Type B pancreatic cell (in vitro differentiated cells): ENCODE results near the gene LGR6. TPM values are rescaled to one million over a fixed set of nuclear protein-coding genes. Genes with fewer than 3 reads are reported as not detected.

ENCODE experiments used
- DNase-seq: peaks from one replicate; pipeline ENCODE4 v3.0.0; 2021; ENCODE audit warnings: mixed read lengths; ENCODE audit not compliant: unreplicated experiment; ENCODE audit errors: extremely low spot score
- H3K27ac Mint-ChIP-seq: 2 replicates; pipeline ENCODE4 v1.8.0; 2021; ENCODE audit warnings: mild to moderate bottlenecking, mixed read lengths
- H3K27me3 Mint-ChIP-seq: 2 replicates; pipeline ENCODE4 v1.8.0; 2021; ENCODE audit warnings: mixed read lengths
- H3K36me3 Mint-ChIP-seq: 2 replicates; pipeline ENCODE4 v1.8.0; 2021; ENCODE audit warnings: mixed read lengths
- H3K4me1 Mint-ChIP-seq: one replicate; pipeline ENCODE4 v1.8.0; 2021; ENCODE audit warnings: mixed read lengths; ENCODE audit not compliant: unreplicated experiment
- H3K4me3 Mint-ChIP-seq: 2 replicates; pipeline ENCODE4 v1.8.0; 2021; ENCODE audit warnings: mild to moderate bottlenecking, mixed read lengths
- H3K9me3 Mint-ChIP-seq: 2 replicates; pipeline ENCODE4 v1.8.0; 2021; ENCODE audit warnings: mixed read lengths
- total RNA-seq: library from RNA; stranded (reverse); gene quantifications from 2 replicates; pipeline ENCODE4 v1.2.1, GENCODE V29; 2021; ENCODE audit warnings: low replicate concordance
- TF ChIP-seq, protein P1 (sequence below): fragments of 200-600 bp; sonication (generic); conservative IDR thresholded peaks from 2 replicates; pipeline ENCODE4 v1.5.0; 2021; ENCODE audit warnings: antibody characterized with exemption, mild to moderate bottlenecking

LGR6 gene
- total RNA-seq, 1 donor from 2014 or later: 2.8 TPM

DNA sequence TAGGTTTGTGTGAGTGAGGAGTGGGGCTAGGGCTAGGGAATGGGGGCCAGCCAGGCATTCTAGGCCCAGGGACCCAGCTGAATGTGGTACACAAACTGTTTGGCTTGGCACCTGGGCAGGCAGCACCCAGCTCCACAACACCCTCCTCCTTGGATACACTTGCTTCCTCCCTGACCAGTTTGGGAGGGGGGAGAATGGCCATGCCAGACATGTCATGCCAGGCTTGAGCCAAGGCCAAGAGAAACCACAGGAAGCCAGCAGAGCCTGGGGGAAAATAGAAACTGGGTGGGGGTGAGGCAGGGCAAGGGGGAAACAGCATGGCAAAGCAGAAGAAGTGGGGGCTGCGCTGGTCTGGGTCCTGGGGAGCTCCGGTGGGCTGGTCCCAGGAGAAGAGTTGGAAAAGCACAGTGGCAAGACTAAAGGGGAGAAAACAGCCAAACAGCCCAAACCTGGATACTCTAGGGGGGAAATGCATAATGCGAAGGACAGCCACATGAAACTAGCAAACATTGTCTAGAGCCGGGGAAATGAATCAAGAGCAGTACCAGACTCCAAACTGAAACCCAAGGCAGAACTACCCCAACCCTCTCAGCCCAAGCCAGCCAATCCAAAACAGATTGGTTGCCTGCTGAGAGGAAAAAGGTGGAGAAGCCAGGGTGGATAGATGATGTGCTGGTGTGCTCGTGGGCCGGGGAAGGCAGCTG is 47.9 kb downstream of the LGR6 start:
- H3K27me3 Mint-ChIP-seq: peaks cover 30% of the 10 kb centered on the region
- no peak overlapping the region for H3K27ac Mint-ChIP-seq
- no peak for DNase-seq
- no peaks in the 10 kb centered on the region for H3K9me3 Mint-ChIP-seq
- no peaks in the 10 kb centered on the region for H3K36me3 Mint-ChIP-seq
- TF ChIP-seq, protein P1, sequence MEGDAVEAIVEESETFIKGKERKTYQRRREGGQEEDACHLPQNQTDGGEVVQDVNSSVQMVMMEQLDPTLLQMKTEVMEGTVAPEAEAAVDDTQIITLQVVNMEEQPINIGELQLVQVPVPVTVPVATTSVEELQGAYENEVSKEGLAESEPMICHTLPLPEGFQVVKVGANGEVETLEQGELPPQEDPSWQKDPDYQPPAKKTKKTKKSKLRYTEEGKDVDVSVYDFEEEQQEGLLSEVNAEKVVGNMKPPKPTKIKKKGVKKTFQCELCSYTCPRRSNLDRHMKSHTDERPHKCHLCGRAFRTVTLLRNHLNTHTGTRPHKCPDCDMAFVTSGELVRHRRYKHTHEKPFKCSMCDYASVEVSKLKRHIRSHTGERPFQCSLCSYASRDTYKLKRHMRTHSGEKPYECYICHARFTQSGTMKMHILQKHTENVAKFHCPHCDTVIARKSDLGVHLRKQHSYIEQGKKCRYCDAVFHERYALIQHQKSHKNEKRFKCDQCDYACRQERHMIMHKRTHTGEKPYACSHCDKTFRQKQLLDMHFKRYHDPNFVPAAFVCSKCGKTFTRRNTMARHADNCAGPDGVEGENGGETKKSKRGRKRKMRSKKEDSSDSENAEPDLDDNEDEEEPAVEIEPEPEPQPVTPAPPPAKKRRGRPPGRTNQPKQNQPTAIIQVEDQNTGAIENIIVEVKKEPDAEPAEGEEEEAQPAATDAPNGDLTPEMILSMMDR: no peak
- H3K4me3 Mint-ChIP-seq: no peak overlapping the region
- H3K4me1 Mint-ChIP-seq: peaks cover under 1% of the 10 kb centered on the region

DNA sequence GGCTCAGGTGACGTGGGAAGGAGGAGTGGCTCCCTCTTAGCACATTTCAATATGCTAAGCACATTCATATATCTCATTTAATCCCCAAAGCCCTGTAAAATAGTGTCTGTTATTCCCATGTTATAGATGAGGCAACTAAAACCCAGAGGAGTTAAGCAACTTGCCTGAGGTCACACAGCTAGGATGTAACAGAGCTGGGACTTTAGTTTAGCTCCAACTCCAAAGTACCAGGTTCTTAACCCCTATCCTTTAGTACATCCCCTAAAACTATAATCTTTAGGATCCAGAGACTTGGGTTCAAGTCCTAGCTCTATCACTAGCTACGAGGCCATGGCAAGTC is 48.5 kb downstream of the LGR6 start:
- H3K9me3 Mint-ChIP-seq: no peaks in the 10 kb centered on the region
- no peak overlapping the region for H3K27ac Mint-ChIP-seq
- H3K27me3 Mint-ChIP-seq: peaks cover 31% of the 10 kb centered on the region
- no peak overlapping the region for H3K4me3 Mint-ChIP-seq
- DNase-seq: no peak
- H3K4me1 Mint-ChIP-seq: no peaks in the 10 kb centered on the region
- no peaks in the 10 kb centered on the region for H3K36me3 Mint-ChIP-seq
- TF ChIP-seq, protein P1: no peak

DNA sequence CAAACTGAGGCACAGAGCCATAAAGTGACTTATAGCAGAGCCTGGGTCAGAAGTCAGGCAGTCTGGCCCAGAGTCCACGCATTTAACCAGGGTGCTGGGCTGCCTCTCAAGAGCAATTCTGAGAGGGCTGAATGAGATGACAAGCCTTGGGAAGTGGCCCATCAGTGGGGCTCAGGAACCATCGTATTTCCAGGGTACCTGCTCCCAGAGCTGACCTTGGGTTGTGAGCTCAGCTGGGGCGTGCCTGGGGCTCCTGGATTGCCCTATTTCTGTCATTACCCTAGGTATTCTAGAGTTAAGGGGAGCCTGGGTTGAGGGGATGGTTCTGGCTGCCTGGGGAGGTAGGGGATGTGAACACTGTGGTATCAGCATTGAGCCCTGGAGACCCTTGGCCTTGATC is 49.4 kb downstream of the LGR6 start:
- Mint-ChIP-seq H3K36me3 (no peaks in the 10 kb centered on the region), H3K9me3 (no peaks in the 10 kb centered on the region), H3K4me3 (no peak overlapping the region), H3K27ac (no peak overlapping the region), H3K4me1 (no peaks in the 10 kb centered on the region), H3K27me3 (peaks cover 35% of the 10 kb centered on the region)
- DNase-seq: no peak
- TF ChIP-seq, protein P1: no peak

DNA sequence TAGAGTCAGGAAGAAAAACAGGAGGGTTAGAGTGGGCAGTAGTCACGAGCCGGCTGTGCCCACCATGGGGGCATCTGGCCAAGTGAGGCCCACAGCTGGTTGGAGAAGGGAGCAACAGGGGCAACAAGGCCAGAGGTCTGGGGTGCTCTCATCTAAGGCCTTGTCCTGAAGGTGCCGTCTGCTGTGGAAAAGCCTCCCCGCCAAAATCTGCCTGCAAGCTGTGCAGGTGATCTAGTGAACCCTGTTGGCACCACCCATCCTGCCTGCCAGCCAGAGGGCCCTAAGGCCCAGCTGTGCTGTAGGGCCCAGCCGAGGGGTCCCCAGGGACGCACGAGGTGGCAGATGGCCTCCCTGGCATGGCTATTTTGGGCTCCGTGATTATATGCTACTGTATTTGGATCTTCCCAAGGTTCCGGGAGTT is 51.3 kb downstream of the LGR6 start:
- no peak for DNase-seq
- no peak overlapping the region for H3K27ac Mint-ChIP-seq
- H3K4me3 Mint-ChIP-seq: no peak overlapping the region
- TF ChIP-seq, protein P1: no peak
- no peaks in the 10 kb centered on the region for H3K9me3 Mint-ChIP-seq
- H3K36me3 Mint-ChIP-seq: no peaks in the 10 kb centered on the region
- H3K4me1 Mint-ChIP-seq: no peaks in the 10 kb centered on the region
- H3K27me3 Mint-ChIP-seq: peaks cover 44% of the 10 kb centered on the region

DNA sequence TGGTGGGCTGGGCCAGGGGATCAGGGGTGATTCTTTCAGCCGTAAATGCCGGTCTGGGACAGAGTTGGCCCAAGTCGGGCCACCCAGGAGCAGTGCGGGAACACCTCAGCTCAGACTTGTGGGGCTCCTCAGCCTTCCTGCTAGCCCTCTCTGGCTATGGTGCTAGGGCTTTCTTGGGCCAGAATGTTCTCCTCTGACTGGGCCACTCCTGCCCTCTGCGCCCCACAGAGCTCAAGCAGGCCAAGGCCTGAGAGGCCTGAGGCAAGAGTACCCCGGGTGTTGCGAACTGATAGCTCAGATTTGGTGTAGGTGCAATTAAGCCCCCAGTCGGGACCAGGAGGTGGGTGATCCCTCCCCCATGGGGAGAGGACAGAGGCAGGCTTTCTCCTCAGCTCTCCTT is 51.8 kb downstream of the LGR6 start:
- Mint-ChIP-seq H3K36me3 (no peaks in the 10 kb centered on the region), H3K4me3 (no peak overlapping the region), H3K4me1 (no peaks in the 10 kb centered on the region), H3K27me3 (peaks cover 45% of the 10 kb centered on the region), H3K27ac (no peak overlapping the region), H3K9me3 (no peaks in the 10 kb centered on the region)
- TF ChIP-seq, protein P1: no peak
- DNase-seq: no peak
